GM12891 (cell line): ENCODE results near the gene CCDC171.

Experiments used
- DNase-seq: peaks from one replicate; pipeline ENCODE4 v3.0.0; 2011; ENCODE audit warnings: low spot score; ENCODE audit not compliant: insufficient read length
- FAIRE-seq: peaks from 2 replicates; lab custom pipeline; 2011; peaks lifted over from hg19 to GRCh38; lab: Jason Lieb, UNC
- PAX5 ChIP-seq: IDR thresholded peaks from 2 replicates; pipeline ENCODE4 v1.6.1; 2011; ENCODE audit warnings: low read length, moderate library complexity, mild to moderate bottlenecking; ENCODE audit not compliant: insufficient read depth, severe bottlenecking
- POLR2A ChIP-seq: IDR thresholded peaks from 2 replicates; pipeline ENCODE4 v1.6.1; 2011; ENCODE audit warnings: low read depth, low read length, control low read depth
- POLR2AphosphoS5 ChIP-seq: IDR thresholded peaks from 2 replicates; pipeline ENCODE4 v1.6.1; 2011; ENCODE audit warnings: low read depth, low read length, control low read depth
- POU2F2 ChIP-seq: IDR thresholded peaks from 2 replicates; pipeline ENCODE4 v1.6.1; 2011; ENCODE audit warnings: low read depth, mild to moderate bottlenecking, control low read depth, low read length, moderate library complexity
- SPI1 ChIP-seq: IDR thresholded peaks from 2 replicates; pipeline ENCODE4 v1.6.1; 2011; ENCODE audit warnings: low read depth, low read length, control low read depth
- TAF1 ChIP-seq: IDR thresholded peaks from 2 replicates; pipeline ENCODE4 v1.6.1; 2011; ENCODE audit warnings: low read depth, low read length, control low read depth

The CCDC171 gene

DNA sequence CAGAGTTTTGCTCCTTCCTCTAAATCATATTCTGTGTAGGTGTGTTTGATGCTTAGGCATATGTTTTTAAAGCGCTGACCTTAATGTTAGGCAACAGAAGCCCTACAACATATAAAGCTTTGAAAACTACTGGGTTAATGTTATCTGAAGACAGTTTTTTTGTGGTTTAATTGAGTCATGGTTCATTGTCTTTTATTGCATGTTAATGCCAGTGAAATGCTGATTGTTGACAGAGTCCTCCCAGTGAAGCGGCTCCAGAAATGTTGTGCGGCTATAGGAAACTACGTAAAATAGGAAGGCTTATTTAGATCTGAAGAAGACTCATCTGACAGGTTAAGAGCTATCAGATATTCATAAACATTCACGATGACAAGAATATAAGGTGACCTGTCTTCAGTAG lies 424.6 kb downstream of the CCDC171 start:
- TF ChIP-seq TAF1 (no peak), POLR2A (no peak), POU2F2 (no peak), POLR2AphosphoS5 (no peak), PAX5 (no peak), SPI1 (no peak)
- FAIRE-seq (peak; percentile 35), DNase-seq (no peak)

DNA sequence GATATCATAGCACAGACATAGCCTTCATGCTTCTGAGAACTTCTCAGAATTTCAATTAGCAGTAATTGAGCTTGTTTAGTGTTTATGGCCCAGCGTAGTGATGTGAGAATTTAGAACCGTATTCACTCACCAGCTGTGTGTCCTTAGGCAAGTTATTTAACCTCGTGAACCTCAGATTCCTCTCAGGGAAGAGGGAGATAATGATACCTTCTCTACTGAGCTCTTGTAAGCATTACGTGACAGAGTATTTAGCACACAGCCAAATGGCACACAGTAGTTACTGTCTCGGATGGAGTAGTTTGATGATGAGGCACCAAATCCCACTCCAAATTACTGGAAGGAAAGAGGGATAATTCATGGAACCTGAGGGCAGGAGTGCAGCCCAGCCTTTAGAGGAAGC lies 429.3 kb downstream of the CCDC171 start:
- TF ChIP-seq POLR2A, result no peak
- TF ChIP-seq SPI1, result no peak
- DNase-seq (no peak), FAIRE-seq (no peak)

DNA sequence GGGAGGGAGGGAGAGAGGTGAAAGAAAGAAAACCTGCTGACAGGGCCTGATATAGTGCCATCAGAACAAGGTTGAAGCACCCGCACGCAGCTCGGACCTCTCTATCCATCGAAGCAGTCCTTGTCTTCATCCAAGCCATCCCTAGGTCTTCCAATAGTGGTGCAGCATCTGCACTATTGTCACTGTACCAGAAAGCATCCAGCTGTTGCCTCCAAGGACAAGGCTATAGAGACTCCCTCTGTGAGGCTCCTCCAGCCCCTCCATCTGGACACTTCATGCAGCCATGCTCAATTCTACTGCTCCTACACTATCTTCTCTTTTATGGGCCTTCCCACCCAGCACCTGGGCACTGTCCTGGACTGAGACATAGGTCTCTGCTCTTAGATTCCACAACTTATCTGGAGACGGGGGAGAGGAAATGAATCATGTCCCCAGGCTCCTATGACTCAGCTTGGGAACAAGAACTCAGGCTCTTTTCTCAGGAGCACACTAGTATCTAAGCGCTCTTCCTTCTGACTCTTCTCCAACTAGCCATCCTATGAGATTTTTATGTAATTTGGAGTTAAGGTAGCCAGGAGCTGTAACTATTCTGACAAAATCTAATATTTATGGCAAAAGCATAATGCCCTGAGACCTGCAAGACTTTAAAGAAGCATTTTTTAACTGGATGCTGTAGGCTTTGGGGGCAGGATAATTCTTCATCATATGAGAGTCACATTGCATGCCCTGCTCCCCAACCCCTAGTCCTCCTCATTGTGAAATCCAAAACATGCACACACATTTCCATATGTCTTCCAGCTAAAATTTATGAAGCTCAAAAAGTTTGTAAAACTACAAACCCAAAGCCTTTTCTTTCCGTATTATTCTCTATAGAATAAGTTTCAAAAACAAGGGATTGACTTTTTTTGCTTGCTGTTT lies 446.8 kb downstream of the CCDC171 start:
- no peak for DNase-seq
- TF ChIP-seq POU2F2 (no peak), TAF1 (no peak), POLR2AphosphoS5 (no peak), SPI1 (no peak), PAX5 (no peak), POLR2A (no peak)
- FAIRE-seq, result no peak

DNA sequence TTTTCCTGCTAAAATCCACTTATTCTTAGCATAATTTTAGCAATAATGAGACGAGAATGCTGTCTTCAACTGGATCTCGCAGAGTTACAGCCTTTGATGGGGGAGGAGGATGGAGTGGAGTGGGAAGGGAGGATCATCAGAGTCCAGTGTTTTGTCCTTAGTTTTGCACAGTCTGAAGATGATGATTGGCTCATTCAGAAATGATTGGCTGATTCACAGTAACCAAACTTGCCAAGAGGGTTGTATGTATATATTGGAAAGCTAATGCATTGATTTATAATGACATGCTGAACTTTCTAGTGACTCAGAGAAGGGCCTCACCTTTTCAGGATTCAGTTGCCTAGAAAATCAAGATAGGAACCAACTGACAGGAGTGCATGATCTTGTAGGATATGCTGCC lies 448.0 kb downstream of the CCDC171 start:
- TF ChIP-seq PAX5 (no peak), POLR2AphosphoS5 (no peak), SPI1 (no peak), POU2F2 (no peak), POLR2A (no peak), TAF1 (no peak)
- no peak for FAIRE-seq
- no peak for DNase-seq

DNA sequence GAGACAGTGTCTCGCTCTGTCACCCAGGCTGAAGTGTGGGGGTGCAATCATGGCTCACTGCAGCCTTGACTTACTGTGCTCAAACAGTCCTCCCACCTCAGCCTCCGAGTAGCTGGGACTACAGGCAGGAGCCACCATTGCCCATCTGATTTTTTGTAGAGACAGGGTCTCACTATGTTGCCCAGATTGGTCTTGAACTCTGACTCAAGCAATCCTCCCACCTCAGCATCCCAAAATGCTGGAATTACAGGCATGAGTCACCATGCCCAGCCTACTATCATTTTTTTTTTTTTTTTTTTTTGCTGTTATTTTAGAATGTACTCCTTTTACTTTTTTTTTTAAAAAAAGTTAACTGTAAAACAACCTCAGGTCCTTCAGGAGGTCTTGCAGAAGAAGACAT lies 449.0 kb downstream of the CCDC171 start:
- no peak for FAIRE-seq
- TF ChIP-seq POLR2AphosphoS5, result no peak
- TF ChIP-seq POLR2A, result no peak
- no peak for TF ChIP-seq PAX5
- TF ChIP-seq SPI1, result no peak
- no peak for TF ChIP-seq TAF1
- no peak for TF ChIP-seq POU2F2
- no peak for DNase-seq

DNA sequence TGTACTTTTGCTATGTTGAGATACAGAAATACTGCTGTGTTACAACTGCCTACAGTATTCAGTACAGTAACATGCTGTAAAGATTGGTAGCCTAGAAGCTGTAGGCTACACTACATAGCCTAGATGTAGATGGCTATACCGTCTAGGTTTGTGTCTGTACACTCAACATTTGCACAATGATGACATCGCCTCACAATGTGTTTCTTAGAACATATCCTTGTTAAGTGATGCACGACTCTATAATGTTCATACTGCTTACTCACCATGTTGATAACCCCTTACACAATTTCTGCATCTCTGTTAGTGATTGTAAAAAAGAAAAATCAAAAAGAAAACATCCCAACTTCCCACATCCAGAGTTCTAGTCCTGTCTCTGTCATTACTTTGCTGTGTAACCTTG lies 450.0 kb downstream of the CCDC171 start:
- no peak for FAIRE-seq
- DNase-seq, result no peak
- TF ChIP-seq PAX5 (no peak), POLR2A (no peak), SPI1 (no peak), POU2F2 (no peak), TAF1 (no peak), POLR2AphosphoS5 (no peak)

- no peak for DNase-seq
- TF ChIP-seq SPI1, result no peak
- no peak for TF ChIP-seq POLR2A
- no peak for TF ChIP-seq POLR2AphosphoS5
- TF ChIP-seq TAF1, result no peak
- TF ChIP-seq POU2F2, result no peak
- TF ChIP-seq PAX5, result no peak
- no peak for FAIRE-seq
Observed at GRCh38 chr9:16003785-16004184, 450.9 kb downstream of the CCDC171 start.

- no peak for FAIRE-seq
- no peak for TF ChIP-seq POU2F2
- no peak for TF ChIP-seq POLR2A
- TF ChIP-seq TAF1, result no peak
- no peak for TF ChIP-seq POLR2AphosphoS5
- TF ChIP-seq PAX5, result no peak
- no peak for DNase-seq
Observed at GRCh38 chr9:16004613-16005012, 451.8 kb downstream of the CCDC171 start.

- FAIRE-seq (no peak), DNase-seq (no peak)
- TF ChIP-seq POLR2A (no peak), SPI1 (no peak), POLR2AphosphoS5 (no peak), POU2F2 (no peak), PAX5 (no peak)
Observed at GRCh38 chr9:16010221-16010620, 457.4 kb downstream of the CCDC171 start.

DNA sequence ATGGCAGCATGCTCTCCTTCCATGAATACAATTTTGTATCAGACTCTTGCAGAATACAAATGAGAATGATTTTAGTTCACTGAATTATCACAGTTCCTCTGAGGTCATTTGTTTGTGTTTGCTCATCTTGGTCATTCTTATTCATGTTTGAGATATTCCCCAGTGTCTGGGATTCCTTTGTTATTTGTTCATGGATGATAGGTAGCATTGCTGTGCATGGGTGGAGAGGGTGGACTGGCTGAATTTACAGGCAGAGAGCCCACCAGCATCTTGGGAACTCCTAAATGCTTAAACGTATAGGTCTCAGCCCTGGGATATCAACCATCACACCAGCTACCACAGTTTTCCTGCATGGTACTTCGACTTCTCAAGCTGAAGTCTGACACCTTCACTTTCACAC lies 459.8 kb downstream of the CCDC171 start:
- TF ChIP-seq POU2F2 (no peak), PAX5 (no peak), SPI1 (no peak), POLR2A (no peak), TAF1 (no peak), POLR2AphosphoS5 (no peak)
- no peak for DNase-seq

GRCh38 chr9:16013366-16013765 lies 460.5 kb downstream of the CCDC171 start:
- DNase-seq, result no peak
- TF ChIP-seq SPI1 (no peak), PAX5 (no peak), POLR2A (no peak)
- no peak for FAIRE-seq

More for the DNA sequence above, 459.8 kb downstream of the CCDC171 start:
- FAIRE-seq, result no peak
